Kidney glomerular epithelial cell (primary cell): Measurements from ENCODE around the gene PSMD11.
"Not testable (repeated sequence)": the region's sequence is repeated elsewhere in the genome, so short reads cannot be mapped to it uniquely, and the experiment has no call there.

ENCODE experiments used
- DNase-seq: peaks from one replicate; lab custom pipeline; 2025; lab: John Stamatoyannopoulos, UW

The PSMD11 gene

GRCh38 chr17:32444301-32445073 lies at the start of gene PSMD11:
Gene PSMD11 (plus strand): TSS chr17:32444510. CDS start chr17:32444524, 14 bp downstream.
- DNase-seq: peak; percentile 88

- DNase-seq: no peak
Measured at GRCh38 chr17:32396343-32396742, 48.0 kb upstream of the PSMD11 start.

- DNase-seq: no peak
Measured at GRCh38 chr17:32398946-32399345, 45.4 kb upstream of the PSMD11 start.

GRCh38 chr17:32410085-32410484 lies 34.2 kb upstream of the PSMD11 start:
- not testable (repeated sequence) for DNase-seq

- DNase-seq: no peak
Measured at GRCh38 chr17:32426894-32427293, 17.4 kb upstream of the PSMD11 start.

- no peak for DNase-seq
Measured at GRCh38 chr17:32429598-32429997, 14.7 kb upstream of the PSMD11 start.

GRCh38 chr17:32440722-32441121 lies 3.6 kb upstream of the PSMD11 start:
- DNase-seq: no peak

- DNase-seq: no peak
Measured at GRCh38 chr17:32441886-32442285, 2.4 kb upstream of the PSMD11 start.

- DNase-seq: no peak
Measured at GRCh38 chr17:32443827-32444300, 446 bp upstream of the PSMD11 start.

GRCh38 chr17:32445074-32445415 lies 735 bp downstream of the PSMD11 start:
- peak; percentile 75 for DNase-seq

GRCh38 chr17:32445497-32445896 lies 1.2 kb downstream of the PSMD11 start:
- DNase-seq: no peak

- no peak for DNase-seq
Measured at GRCh38 chr17:32445971-32446370, 1.7 kb downstream of the PSMD11 start.

GRCh38 chr17:32446949-32447348 lies 2.6 kb downstream of the PSMD11 start:
- DNase-seq: no peak

GRCh38 chr17:32449963-32450362 lies 5.7 kb downstream of the PSMD11 start:
- no peak for DNase-seq

- DNase-seq: not testable (repeated sequence)
Measured at GRCh38 chr17:32450379-32450778, 6.1 kb downstream of the PSMD11 start.

- DNase-seq: no peak
Measured at GRCh38 chr17:32451879-32452278, 7.6 kb downstream of the PSMD11 start.

- no peak for DNase-seq
Measured at GRCh38 chr17:32452281-32452680, 8.0 kb downstream of the PSMD11 start.

- no peak for DNase-seq
Measured at GRCh38 chr17:32453370-32453769, 9.1 kb downstream of the PSMD11 start.

- DNase-seq: no peak
Measured at GRCh38 chr17:32458371-32458770, 14.1 kb downstream of the PSMD11 start.

GRCh38 chr17:32460054-32460453 lies 15.7 kb downstream of the PSMD11 start:
- no peak for DNase-seq

- DNase-seq: no peak
Measured at GRCh38 chr17:32461498-32461852, 17.2 kb downstream of the PSMD11 start.

- DNase-seq: peak; percentile 10
Measured at GRCh38 chr17:32461853-32462617, 17.7 kb downstream of the PSMD11 start.

- no peak for DNase-seq
Measured at GRCh38 chr17:32463304-32463703, 19.0 kb downstream of the PSMD11 start.
